ENCODE results near the gene CDK2.
"Not testable (repeated sequence)": the region's sequence is repeated elsewhere in the genome, so short reads cannot be mapped to it uniquely, and the experiment has no call there.

Gene CDK2

DNA sequence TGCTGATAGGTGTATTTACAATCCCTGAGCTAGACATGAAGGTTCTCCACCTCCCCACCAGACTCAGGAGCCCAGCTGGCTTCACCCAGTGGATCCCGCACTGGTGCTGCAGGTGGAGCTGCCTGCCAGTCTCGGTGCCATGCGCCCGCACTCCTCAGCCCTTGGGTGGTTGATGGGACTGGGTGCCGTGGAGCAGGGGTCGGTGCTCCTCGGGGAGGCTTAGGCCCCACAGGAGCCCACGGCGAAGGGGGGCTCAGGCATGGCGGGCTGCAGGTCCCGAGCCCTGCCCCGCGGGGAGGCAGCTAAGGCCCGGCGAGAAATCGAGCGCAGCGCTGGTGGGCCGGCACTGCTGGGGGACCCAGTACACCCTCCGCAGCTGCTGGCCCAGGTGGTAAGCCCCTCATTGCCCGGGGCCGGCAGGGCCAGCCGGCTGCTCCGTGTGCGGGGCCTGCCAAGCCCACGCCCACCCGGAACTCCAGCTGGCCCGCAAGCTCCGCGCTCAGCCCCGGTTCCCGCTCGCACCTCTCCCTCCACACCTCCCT is 33.4 kb downstream of the CDK2 start:
- H3K27ac ChIP-seq (ENCODE audit: low read depth, low read length); H3K9me3 ChIP-seq (ENCODE audit: control insufficient read depth, insufficient read depth, low read depth, low read length); H3K9ac ChIP-seq (ENCODE audit: low read length); H3K27me3 ChIP-seq (ENCODE audit: control insufficient read depth, insufficient read depth, low read length); H3K4me1 ChIP-seq (ENCODE audit: control insufficient read depth, insufficient read depth, low read length); H3K4me3 ChIP-seq (ENCODE audit: low read depth, low read length): not testable (repeated sequence)
- peaks cover 36% of the 10 kb centered on the region for H3K36me3 ChIP-seq (ENCODE audit: control insufficient read depth, insufficient read depth, low read length)

DNA sequence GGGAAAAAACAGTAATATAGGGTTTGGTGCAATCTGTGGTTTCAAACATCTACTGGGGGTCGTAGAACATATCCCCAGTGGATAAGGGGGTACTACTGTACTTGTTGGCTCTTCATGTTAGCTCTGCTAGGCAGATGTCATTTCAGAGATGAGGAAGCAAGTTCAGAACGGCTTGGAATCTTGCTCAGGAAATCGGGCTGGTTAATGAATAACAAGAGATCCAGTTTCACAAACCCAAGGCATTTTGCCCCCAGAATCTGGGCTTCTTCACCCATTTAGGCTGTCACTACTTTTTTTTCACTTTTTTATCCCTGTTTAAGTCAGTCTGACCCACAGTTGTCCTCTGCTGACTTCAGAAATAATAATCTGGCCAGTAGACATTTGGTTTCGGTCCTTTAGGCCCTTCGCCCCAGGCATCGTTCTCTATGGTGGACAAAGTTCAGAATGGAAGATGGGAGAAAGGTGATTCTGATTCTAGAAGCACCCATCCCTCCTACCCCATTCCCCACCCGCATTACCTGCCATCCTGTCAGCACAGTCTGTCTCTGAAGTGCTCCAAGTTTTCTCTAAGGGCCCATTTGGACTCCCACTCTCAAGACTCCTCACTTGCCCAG is 35.0 kb downstream of the CDK2 start:
- Histone ChIP-seq H3K4me3 (ENCODE audit: low read depth, low read length) (no peak overlapping the region), H3K9ac (ENCODE audit: low read length) (no peak overlapping the region), H3K9me3 (ENCODE audit: control insufficient read depth, insufficient read depth, low read depth, low read length) (no peaks in the 10 kb centered on the region), H3K27me3 (ENCODE audit: control insufficient read depth, insufficient read depth, low read length) (no peaks in the 10 kb centered on the region), H3K36me3 (ENCODE audit: control insufficient read depth, insufficient read depth, low read length) (peaks cover 31% of the 10 kb centered on the region), H3K27ac (ENCODE audit: low read depth, low read length) (no peak overlapping the region), H3K4me1 (ENCODE audit: control insufficient read depth, insufficient read depth, low read length) (peaks cover 4% of the 10 kb centered on the region; the same call in 1 of the 2 replicates)

DNA sequence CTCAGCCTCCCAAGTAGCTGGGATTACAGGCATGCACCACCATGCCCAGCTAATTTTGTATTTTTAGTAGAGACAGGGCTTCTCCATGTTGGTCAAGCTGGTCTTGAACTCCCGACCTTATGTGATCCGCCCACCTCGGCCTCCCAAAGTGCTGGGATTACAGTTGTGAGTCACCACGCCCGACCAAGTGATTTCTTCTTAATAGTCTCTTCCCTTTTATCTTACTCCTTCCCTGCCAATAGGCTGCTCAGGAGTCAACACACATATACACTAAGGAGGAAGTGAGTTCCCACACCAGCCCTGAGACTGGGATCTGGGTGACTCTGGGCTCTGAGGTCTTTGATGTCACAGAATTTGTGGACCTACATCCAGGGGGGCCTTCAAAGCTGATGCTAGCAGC is 36.7 kb downstream of the CDK2 start:
- H3K9ac ChIP-seq (ENCODE audit: low read length); H3K27me3 ChIP-seq (ENCODE audit: control insufficient read depth, insufficient read depth, low read length); H3K4me1 ChIP-seq (ENCODE audit: control insufficient read depth, insufficient read depth, low read length); H3K27ac ChIP-seq (ENCODE audit: low read depth, low read length); H3K4me3 ChIP-seq (ENCODE audit: low read depth, low read length); H3K9me3 ChIP-seq (ENCODE audit: control insufficient read depth, insufficient read depth, low read depth, low read length): not testable (repeated sequence)
- H3K36me3 ChIP-seq (ENCODE audit: control insufficient read depth, insufficient read depth, low read length): peaks cover 31% of the 10 kb centered on the region

DNA sequence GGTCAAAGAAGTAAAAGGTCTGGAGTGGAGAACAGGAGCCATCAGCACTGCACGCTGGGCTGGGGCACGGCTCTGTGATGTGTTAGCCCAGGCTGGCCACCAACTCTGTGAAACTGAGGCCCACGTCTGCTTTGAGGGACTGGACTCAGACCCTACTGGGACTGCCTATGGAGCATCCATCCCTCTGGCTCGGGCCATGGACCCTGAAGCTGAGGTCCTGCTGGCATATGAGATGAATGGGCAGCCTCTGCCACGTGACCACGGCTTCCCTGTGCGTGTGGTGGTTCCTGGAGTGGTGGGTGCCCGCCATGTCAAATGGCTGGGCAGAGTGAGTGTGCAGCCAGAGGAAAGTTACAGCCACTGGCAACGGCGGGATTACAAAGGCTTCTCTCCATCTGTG is 37.6 kb downstream of the CDK2 start:
- Histone ChIP-seq H3K36me3 (ENCODE audit: control insufficient read depth, insufficient read depth, low read length) (peaks cover 31% of the 10 kb centered on the region), H3K9me3 (ENCODE audit: control insufficient read depth, insufficient read depth, low read depth, low read length) (no peaks in the 10 kb centered on the region), H3K27ac (ENCODE audit: low read depth, low read length) (no peak overlapping the region), H3K27me3 (ENCODE audit: control insufficient read depth, insufficient read depth, low read length) (no peaks in the 10 kb centered on the region), H3K4me1 (ENCODE audit: control insufficient read depth, insufficient read depth, low read length) (no peaks in the 10 kb centered on the region), H3K4me3 (ENCODE audit: low read depth, low read length) (no peak overlapping the region), H3K9ac (ENCODE audit: low read length) (no peak overlapping the region)

DNA sequence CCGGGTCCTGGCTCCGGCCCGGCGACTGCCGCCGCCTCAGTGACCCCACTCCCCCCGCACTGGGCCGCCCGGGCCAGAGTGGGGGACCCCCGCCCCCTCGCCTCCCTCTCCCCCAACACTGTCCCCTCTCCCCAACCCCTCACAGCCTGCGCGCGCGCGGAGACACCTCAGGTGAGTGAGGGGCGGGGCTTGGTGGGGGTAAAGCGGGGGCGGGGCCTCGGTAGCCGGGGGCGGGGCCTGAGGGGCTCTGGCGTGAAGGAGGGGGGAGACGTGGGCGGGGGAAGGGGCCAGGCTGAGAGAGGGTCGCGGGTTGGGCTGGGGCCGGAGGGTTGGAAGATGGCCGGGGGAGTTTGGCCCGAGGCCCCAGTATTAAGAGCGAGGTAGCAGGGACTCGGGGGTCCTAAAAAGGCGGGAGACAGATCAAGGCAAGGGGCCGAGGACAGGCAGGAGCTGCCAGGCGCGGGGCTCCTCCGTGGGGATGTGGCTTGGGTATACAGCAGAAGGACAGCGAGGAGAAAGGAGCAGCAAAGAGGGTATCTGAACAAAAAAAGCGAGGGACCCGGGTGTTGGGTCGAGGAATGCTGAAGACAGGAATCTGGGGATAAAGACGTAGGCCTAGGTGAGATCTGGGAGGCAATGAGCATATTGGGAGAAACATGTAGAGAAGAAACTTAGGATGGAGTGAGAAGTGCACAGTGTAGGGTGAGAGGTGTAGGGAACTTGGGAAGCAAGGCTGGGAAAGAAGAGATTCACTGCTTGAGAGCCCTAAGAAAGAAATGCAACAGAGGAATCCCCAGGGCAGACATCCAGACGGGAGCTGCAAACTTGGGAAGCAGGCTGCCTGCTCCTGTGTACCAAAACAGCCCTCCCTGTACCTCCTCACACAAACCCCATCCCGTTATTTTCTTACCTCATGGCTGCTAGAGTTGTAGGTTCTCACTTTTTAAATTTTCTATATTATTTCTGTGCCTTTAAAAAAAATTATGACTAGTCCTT is 41.2 kb downstream of the CDK2 start:
- H3K9me3 ChIP-seq (ENCODE audit: control insufficient read depth, insufficient read depth, low read depth, low read length): no peaks in the 10 kb centered on the region
- H3K27me3 ChIP-seq (ENCODE audit: control insufficient read depth, insufficient read depth, low read length): no peaks in the 10 kb centered on the region
- H3K36me3 ChIP-seq (ENCODE audit: control insufficient read depth, insufficient read depth, low read length): peaks cover 23% of the 10 kb centered on the region
- no peak overlapping the region for H3K27ac ChIP-seq (ENCODE audit: low read depth, low read length)
- H3K9ac ChIP-seq (ENCODE audit: low read length): peak overlapping the region; percentile 82
- no peaks in the 10 kb centered on the region for H3K4me1 ChIP-seq (ENCODE audit: control insufficient read depth, insufficient read depth, low read length)
- H3K4me3 ChIP-seq (ENCODE audit: low read depth, low read length): peak overlapping the region; percentile 75

DNA sequence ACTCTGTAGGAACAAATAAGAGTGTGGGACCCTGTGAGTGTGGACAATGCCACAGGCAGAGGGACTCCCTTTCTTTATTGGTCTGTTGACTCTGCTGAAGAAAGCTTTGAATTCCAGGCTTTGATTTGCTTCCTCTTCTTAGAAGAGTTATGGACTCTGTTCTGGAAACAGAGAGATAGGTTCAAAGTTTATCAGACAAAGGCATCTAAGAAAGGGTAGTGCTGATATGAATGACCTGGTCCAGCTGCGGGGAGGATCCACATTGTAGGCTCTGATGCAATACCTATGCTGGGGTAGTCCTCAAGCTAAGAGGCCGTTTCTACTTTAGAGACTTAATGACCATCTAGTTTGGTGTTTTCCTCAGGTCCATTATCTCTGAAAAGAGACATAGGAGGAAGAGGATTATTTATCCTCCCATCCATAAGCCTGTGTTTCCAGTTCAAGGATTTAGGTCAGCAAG is 43.5 kb downstream of the CDK2 start:
- no peak overlapping the region for H3K9ac ChIP-seq (ENCODE audit: low read length)
- no peaks in the 10 kb centered on the region for H3K9me3 ChIP-seq (ENCODE audit: control insufficient read depth, insufficient read depth, low read depth, low read length)
- H3K27ac ChIP-seq (ENCODE audit: low read depth, low read length): no peak overlapping the region
- H3K4me1 ChIP-seq (ENCODE audit: control insufficient read depth, insufficient read depth, low read length): no peaks in the 10 kb centered on the region
- peaks cover 4% of the 10 kb centered on the region; the same call in 1 of the 2 replicates for H3K36me3 ChIP-seq (ENCODE audit: control insufficient read depth, insufficient read depth, low read length)
- H3K27me3 ChIP-seq (ENCODE audit: control insufficient read depth, insufficient read depth, low read length): no peaks in the 10 kb centered on the region
- no peak overlapping the region for H3K4me3 ChIP-seq (ENCODE audit: low read depth, low read length)

DNA sequence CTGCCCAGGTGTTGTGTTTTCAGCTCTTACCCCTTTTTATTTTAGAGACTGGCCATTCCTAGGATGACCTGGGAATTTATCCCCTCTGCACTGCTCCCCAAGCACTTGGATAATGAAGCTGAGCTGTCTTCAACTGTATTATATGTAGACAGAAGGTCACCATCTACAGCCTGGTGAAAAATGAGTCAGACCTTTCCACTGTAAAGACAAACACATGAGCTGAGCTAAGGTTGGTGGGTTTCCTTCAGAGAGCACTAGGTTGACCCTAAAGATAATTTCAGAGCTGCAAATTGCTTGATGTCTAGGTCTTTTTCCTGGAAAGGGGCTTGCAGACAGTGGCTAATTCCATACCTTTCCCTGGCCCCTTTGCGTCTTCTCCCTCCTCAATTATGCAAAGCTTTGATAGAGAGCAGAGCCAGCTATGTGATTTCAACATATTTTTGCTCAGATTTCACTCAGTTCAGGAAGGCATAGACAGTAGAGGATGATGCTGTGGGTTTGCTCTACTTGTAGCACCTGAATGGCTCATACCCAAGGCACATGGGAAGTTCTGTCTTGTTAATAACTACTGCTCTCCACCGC is 45.0 kb downstream of the CDK2 start:
- peaks cover 4% of the 10 kb centered on the region; the same call in 1 of the 2 replicates for H3K36me3 ChIP-seq (ENCODE audit: control insufficient read depth, insufficient read depth, low read length)
- H3K9ac ChIP-seq (ENCODE audit: low read length): no peak overlapping the region
- no peaks in the 10 kb centered on the region for H3K4me1 ChIP-seq (ENCODE audit: control insufficient read depth, insufficient read depth, low read length)
- no peak overlapping the region for H3K27ac ChIP-seq (ENCODE audit: low read depth, low read length)
- H3K4me3 ChIP-seq (ENCODE audit: low read depth, low read length): no peak overlapping the region
- H3K9me3 ChIP-seq (ENCODE audit: control insufficient read depth, insufficient read depth, low read depth, low read length): no peaks in the 10 kb centered on the region
- no peaks in the 10 kb centered on the region for H3K27me3 ChIP-seq (ENCODE audit: control insufficient read depth, insufficient read depth, low read length)

DNA sequence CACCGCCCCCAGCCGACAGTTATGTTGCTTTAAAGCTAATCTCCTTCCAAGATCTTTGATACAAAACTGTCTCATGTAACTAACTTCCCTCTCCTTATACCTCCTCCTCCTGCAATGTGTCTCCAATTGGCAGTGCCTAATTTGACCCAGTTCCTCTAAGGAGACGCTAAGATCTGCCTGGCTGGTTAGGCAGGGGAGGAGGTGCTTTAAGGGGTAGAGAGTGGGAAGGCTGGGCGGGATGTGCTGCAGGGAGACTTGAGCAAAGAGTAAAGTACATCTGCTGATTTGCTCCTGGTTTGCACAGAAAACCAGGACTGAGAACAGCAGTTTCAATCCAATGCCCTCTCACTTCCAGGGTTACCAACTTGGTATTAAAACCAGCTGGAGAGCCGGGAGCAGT is 46.9 kb downstream of the CDK2 start:
- H3K36me3 ChIP-seq (ENCODE audit: control insufficient read depth, insufficient read depth, low read length): peaks cover 7% of the 10 kb centered on the region; the same call in 1 of the 2 replicates
- H3K9ac ChIP-seq (ENCODE audit: low read length): no peak overlapping the region
- H3K27me3 ChIP-seq (ENCODE audit: control insufficient read depth, insufficient read depth, low read length): no peaks in the 10 kb centered on the region
- no peaks in the 10 kb centered on the region for H3K9me3 ChIP-seq (ENCODE audit: control insufficient read depth, insufficient read depth, low read depth, low read length)
- no peaks in the 10 kb centered on the region for H3K4me1 ChIP-seq (ENCODE audit: control insufficient read depth, insufficient read depth, low read length)
- no peak overlapping the region for H3K27ac ChIP-seq (ENCODE audit: low read depth, low read length)
- no peak overlapping the region for H3K4me3 ChIP-seq (ENCODE audit: low read depth, low read length)

DNA sequence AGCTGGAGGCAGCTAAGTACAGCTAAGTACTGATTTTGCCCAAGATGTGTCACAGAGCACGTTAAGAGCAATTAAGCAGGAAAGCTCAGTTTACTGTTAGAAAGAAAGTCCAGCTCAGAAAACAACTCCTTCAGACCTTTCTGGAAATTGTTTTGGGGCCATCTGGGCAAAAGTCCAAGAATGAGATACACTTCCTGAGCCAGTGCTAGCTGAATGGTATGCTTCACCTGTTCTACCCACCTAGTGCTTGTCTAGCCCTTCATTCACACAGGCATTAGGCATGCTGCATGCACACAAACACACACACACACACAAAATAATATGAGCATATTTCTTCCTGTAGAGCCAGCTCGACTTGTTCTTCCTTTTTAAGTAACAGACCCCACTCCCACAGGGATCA is 47.6 kb downstream of the CDK2 start:
- Histone ChIP-seq H3K9me3 (ENCODE audit: control insufficient read depth, insufficient read depth, low read depth, low read length) (no peaks in the 10 kb centered on the region), H3K9ac (ENCODE audit: low read length) (no peak overlapping the region), H3K4me1 (ENCODE audit: control insufficient read depth, insufficient read depth, low read length) (no peaks in the 10 kb centered on the region), H3K4me3 (ENCODE audit: low read depth, low read length) (no peak overlapping the region), H3K27ac (ENCODE audit: low read depth, low read length) (no peak overlapping the region), H3K27me3 (ENCODE audit: control insufficient read depth, insufficient read depth, low read length) (no peaks in the 10 kb centered on the region), H3K36me3 (ENCODE audit: control insufficient read depth, insufficient read depth, low read length) (peaks cover 8% of the 10 kb centered on the region; the same call in 1 of the 2 replicates)

DNA sequence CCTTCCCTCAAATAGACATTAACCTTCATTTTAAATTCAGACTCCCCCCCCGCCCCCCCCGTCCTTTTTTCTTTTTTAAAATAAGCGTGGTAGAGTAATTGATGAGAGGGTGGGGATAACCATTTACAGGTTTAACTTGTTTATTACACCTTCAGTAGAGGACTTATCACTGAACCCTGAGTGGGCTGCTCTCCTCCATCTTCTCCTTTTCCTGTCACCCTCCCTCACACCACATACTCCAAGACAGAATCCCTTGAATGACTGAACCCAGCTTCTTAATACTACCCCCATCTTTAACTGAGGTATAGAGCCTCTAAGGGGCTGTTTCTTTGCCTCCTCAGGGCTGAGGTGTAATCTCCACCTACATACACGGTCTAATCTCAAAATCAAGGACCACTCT is 50.6 kb downstream of the CDK2 start:
- Histone ChIP-seq H3K36me3 (ENCODE audit: control insufficient read depth, insufficient read depth, low read length) (peaks cover 5% of the 10 kb centered on the region; the same call in 1 of the 2 replicates), H3K4me3 (ENCODE audit: low read depth, low read length) (no peak overlapping the region), H3K4me1 (ENCODE audit: control insufficient read depth, insufficient read depth, low read length) (peaks cover 25% of the 10 kb centered on the region), H3K27ac (ENCODE audit: low read depth, low read length) (no peak overlapping the region), H3K27me3 (ENCODE audit: control insufficient read depth, insufficient read depth, low read length) (no peaks in the 10 kb centered on the region), H3K9me3 (ENCODE audit: control insufficient read depth, insufficient read depth, low read depth, low read length) (no peaks in the 10 kb centered on the region), H3K9ac (ENCODE audit: low read length) (no peak overlapping the region)

All from HUES6 (cell line).